Large intestine (tissue), 3 donors: Measurements from ENCODE around the gene DDAH2. TPM values are rescaled to one million over a fixed set of nuclear protein-coding genes. Genes with fewer than 3 reads are reported as not detected.

Source experiments
- DNase-seq, 2 donors: peaks; one replicate each; pipeline versions ENCODE4 v3.0.0 to v3.0.0-alpha.2; 2013
- H3K27ac ChIP-seq: one replicate; pipeline ENCODE4 v1.5.1; 2013; ENCODE audit warnings: low read length
- H3K27me3 ChIP-seq: 2 replicates; pipeline ENCODE4 v1.6.1; 2013; ENCODE audit warnings: low read length; ENCODE audit not compliant: control insufficient read depth, insufficient read depth
- H3K36me3 ChIP-seq: 2 replicates; pipeline ENCODE4 v1.6.1; 2013; ENCODE audit warnings: low read length; ENCODE audit not compliant: control insufficient read depth, insufficient read depth
- H3K4me1 ChIP-seq: one replicate; pipeline ENCODE4 v1.6.1; 2013; ENCODE audit warnings: low read length; ENCODE audit not compliant: control insufficient read depth, insufficient read depth
- H3K4me3 ChIP-seq: one replicate; pipeline ENCODE4 v1.5.1; 2013; ENCODE audit warnings: low read length
- H3K9me3 ChIP-seq: one replicate; pipeline ENCODE4 v1.6.1; 2013; ENCODE audit warnings: mild to moderate bottlenecking, low read depth, low read length, moderate library complexity; ENCODE audit not compliant: control insufficient read depth
- WGBS: methylation state at CpG from one replicate; pipeline ENCODE4 v1.1.5; 2013; ENCODE audit warnings: low lambda C conversion rate; ENCODE audit not compliant: insufficient coverage; 5-methylcytosine and 5-hydroxymethylcytosine counted together
- polyA plus RNA-seq: library from polyadenylated mRNA; unstranded; fragments of 120-200 nt; gene quantifications from one replicate; pipeline ENCODE4 v1.2.1, GENCODE V29; 2013

DDAH2 gene
- polyA plus RNA-seq, 1 donor, result 82.6 TPM

- peaks cover 2% of the 10 kb centered on the region for H3K9me3 ChIP-seq
- peak; percentile 81 to 87 for DNase-seq
- H3K27me3 ChIP-seq, result no peaks in the 10 kb centered on the region
- H3K27ac ChIP-seq, result peak overlapping the region; percentile 44
- H3K4me3 ChIP-seq, result no peak overlapping the region
- WGBS, result no CpG with 5 or more reads among the region's 10 CpGs
- H3K36me3 ChIP-seq, result peaks cover 91% of the 10 kb centered on the region
- peaks cover 13% of the 10 kb centered on the region for H3K4me1 ChIP-seq
Measured at GRCh38 chr6:31690231-31691077, 38.6 kb downstream of the DDAH2 start.

GRCh38 chr6:31689249-31690110 lies 39.6 kb downstream of the DDAH2 start:
- no peak overlapping the region for H3K27ac ChIP-seq
- peaks cover 82% of the 10 kb centered on the region for H3K36me3 ChIP-seq
- H3K4me1 ChIP-seq, result peaks cover 13% of the 10 kb centered on the region
- no peak overlapping the region for H3K4me3 ChIP-seq
- DNase-seq, result no peak
- peaks cover 2% of the 10 kb centered on the region for H3K9me3 ChIP-seq
- H3K27me3 ChIP-seq, result no peaks in the 10 kb centered on the region
- 60% methylated on average over 1 of the region's 11 CpGs for WGBS

- Histone ChIP-seq H3K4me1 (peaks cover 18% of the 10 kb centered on the region), H3K27me3 (no peaks in the 10 kb centered on the region), H3K36me3 (peaks cover 68% of the 10 kb centered on the region), H3K9me3 (peaks cover 2% of the 10 kb centered on the region), H3K27ac (no peak overlapping the region), H3K4me3 (no peak overlapping the region)
- no CpG with 5 or more reads among the region's 14 CpGs for WGBS
- DNase-seq, result no peak
Measured at GRCh38 chr6:31687860-31688693, 41.0 kb downstream of the DDAH2 start.

- no peak overlapping the region for H3K27ac ChIP-seq
Measured at GRCh38 chr6:31687321-31687720, 41.8 kb downstream of the DDAH2 start.

GRCh38 chr6:31686483-31686882 lies 42.6 kb downstream of the DDAH2 start:
- no peak overlapping the region for H3K4me3 ChIP-seq
- DNase-seq, result no peak
- H3K27me3 ChIP-seq, result no peaks in the 10 kb centered on the region
- H3K27ac ChIP-seq, result no peak overlapping the region
- H3K36me3 ChIP-seq, result peaks cover 54% of the 10 kb centered on the region
- H3K9me3 ChIP-seq, result no peaks in the 10 kb centered on the region
- peaks cover 18% of the 10 kb centered on the region for H3K4me1 ChIP-seq
- no CpG with 5 or more reads among the region's 5 CpGs for WGBS

More at GRCh38 chr6:31687321-31687720, 41.8 kb downstream of the DDAH2 start:
- H3K27me3 ChIP-seq, result no peaks in the 10 kb centered on the region
- H3K9me3 ChIP-seq, result no peaks in the 10 kb centered on the region
- peaks cover 60% of the 10 kb centered on the region for H3K36me3 ChIP-seq
- no peak overlapping the region for H3K4me3 ChIP-seq
- WGBS, result no CpG with 5 or more reads among the region's 8 CpGs
- DNase-seq, result no peak
- H3K4me1 ChIP-seq, result peaks cover 18% of the 10 kb centered on the region

GRCh38 chr6:31683591-31683990 lies 45.5 kb downstream of the DDAH2 start:
- peaks cover 27% of the 10 kb centered on the region for H3K36me3 ChIP-seq
- H3K27me3 ChIP-seq, result no peaks in the 10 kb centered on the region
- H3K4me1 ChIP-seq, result peaks cover 15% of the 10 kb centered on the region
- WGBS, result no CpG with 5 or more reads among the region's 13 CpGs
- peak overlapping the region; percentile 51 for H3K4me3 ChIP-seq
- no peaks in the 10 kb centered on the region for H3K9me3 ChIP-seq
- peak overlapping the region; percentile 78 for H3K27ac ChIP-seq
- DNase-seq, result peak in 1 of 2 donors; percentile 47

GRCh38 chr6:31681135-31681671 lies 47.9 kb downstream of the DDAH2 start:
- Histone ChIP-seq H3K27ac (peak overlapping the region; percentile 71), H3K9me3 (no peaks in the 10 kb centered on the region), H3K36me3 (peaks cover 3% of the 10 kb centered on the region), H3K27me3 (no peaks in the 10 kb centered on the region), H3K4me1 (peaks cover 15% of the 10 kb centered on the region), H3K4me3 (peak overlapping the region; percentile 53)
- no CpG with 5 or more reads among the region's 40 CpGs for WGBS
- DNase-seq, result peak in 1 of 2 donors; percentile 63

- peaks cover 15% of the 10 kb centered on the region for H3K4me1 ChIP-seq
- 10% methylated on average over 2 of the region's 17 CpGs for WGBS
Measured at GRCh38 chr6:31680226-31681134, 48.6 kb downstream of the DDAH2 start, which contains the start of gene LY6G5C. Gene LY6G5C, minus strand, starts transcription at chr6:31681067. Its CDS starts 694 bp downstream, at chr6:31680373.

GRCh38 chr6:31677955-31678354 lies 51.1 kb downstream of the DDAH2 start:
- peaks cover 9% of the 10 kb centered on the region for H3K4me1 ChIP-seq
- no peaks in the 10 kb centered on the region for H3K27me3 ChIP-seq
- peaks cover 8% of the 10 kb centered on the region for H3K36me3 ChIP-seq
- 75% methylated on average over 2 of the region's 8 CpGs for WGBS
- no peak overlapping the region for H3K4me3 ChIP-seq
- no peak for DNase-seq
- no peak overlapping the region for H3K27ac ChIP-seq
- H3K9me3 ChIP-seq, result no peaks in the 10 kb centered on the region

More at GRCh38 chr6:31680226-31681134, 48.6 kb downstream of the DDAH2 start, which contains the start of gene LY6G5C:
- Histone ChIP-seq H3K9me3 (no peaks in the 10 kb centered on the region), H3K36me3 (no peaks in the 10 kb centered on the region), H3K27me3 (no peaks in the 10 kb centered on the region), H3K27ac (peak within 1 kb of the TSS; percentile 71), H3K4me3 (peak within 1 kb of the TSS; percentile 53)
- peak; percentile 80 to 82 for DNase-seq
